Peyer's patch (tissue), 4 donors: ENCODE measurements around the gene ZBTB7C.

Experiments
- POLR2A ChIP-seq, 2 donors: fragments of 450-650 bp; IDR thresholded peaks; one replicate each; pipeline ENCODE4 v1.5.1; 2017; ENCODE audit warnings: antibody characterized with exemption in 2 of 2, mild to moderate bottlenecking in 2 of 2, moderate library complexity in 2 of 2
- TF ChIP-seq, protein P1 (sequence below), 6 experiments: fragments of 450-650 bp in 4 of 6; fragments of 200-600 bp in 2 of 6; sonication (generic) in 1 of 6; IDR thresholded peaks; one replicate each; pipeline ENCODE4 v1.5.1; 2017 to 2019; ENCODE audit warnings: antibody characterized with exemption in 6 of 6, mild to moderate bottlenecking in 3 of 6, moderate library complexity in 1 of 6

DNA sequence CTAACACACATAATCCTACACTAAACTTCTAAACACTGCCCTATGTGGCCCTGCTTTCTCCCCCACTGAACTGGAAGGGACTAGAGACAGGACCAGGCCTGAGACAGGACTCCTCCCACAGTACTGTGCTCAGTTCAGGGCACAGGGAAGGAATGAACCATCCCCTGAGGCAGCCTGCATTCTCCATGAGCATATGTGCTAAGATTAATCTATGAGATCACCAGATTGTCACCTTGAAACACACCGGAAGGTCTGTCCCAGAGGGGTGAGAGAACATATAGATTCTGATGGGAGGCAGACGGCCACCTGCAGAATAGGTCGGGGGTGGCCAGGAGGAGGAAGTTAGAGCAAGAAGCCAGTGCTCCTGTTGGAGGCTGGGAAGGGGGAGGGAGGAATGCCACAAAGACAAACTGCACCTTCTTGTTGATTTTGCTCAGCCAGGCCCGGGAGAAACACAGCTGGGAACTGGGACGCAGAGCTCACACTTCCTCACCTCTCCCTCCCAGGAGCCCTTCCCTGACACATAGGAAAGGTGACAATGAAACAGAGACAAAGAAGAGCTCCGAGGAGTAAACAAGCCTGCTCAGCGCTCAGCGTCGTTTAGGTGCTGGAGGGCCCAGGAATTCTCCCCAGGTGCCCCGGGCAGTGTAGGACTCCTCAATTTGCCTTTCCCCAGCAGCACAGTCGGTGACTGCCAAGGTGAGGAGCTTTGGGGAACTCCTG lies 52.1 kb downstream of the ZBTB7C start:
- TF ChIP-seq, protein P1, sequence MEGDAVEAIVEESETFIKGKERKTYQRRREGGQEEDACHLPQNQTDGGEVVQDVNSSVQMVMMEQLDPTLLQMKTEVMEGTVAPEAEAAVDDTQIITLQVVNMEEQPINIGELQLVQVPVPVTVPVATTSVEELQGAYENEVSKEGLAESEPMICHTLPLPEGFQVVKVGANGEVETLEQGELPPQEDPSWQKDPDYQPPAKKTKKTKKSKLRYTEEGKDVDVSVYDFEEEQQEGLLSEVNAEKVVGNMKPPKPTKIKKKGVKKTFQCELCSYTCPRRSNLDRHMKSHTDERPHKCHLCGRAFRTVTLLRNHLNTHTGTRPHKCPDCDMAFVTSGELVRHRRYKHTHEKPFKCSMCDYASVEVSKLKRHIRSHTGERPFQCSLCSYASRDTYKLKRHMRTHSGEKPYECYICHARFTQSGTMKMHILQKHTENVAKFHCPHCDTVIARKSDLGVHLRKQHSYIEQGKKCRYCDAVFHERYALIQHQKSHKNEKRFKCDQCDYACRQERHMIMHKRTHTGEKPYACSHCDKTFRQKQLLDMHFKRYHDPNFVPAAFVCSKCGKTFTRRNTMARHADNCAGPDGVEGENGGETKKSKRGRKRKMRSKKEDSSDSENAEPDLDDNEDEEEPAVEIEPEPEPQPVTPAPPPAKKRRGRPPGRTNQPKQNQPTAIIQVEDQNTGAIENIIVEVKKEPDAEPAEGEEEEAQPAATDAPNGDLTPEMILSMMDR (IDR thresholded peaks at IDR 0.05) = no peak
- no peak for TF ChIP-seq POLR2A (IDR thresholded peaks at IDR 0.05)
